ENCODE data around the gene FXYD6.

FXYD6 gene

GRCh38 chr11:117842131-117842941, 34.1 kb downstream of the FXYD6 start:
- no peak for DNase-seq

GRCh38 chr11:117841551-117842031, 34.9 kb downstream of the FXYD6 start:
- DNase-seq, result no peak

DNA sequence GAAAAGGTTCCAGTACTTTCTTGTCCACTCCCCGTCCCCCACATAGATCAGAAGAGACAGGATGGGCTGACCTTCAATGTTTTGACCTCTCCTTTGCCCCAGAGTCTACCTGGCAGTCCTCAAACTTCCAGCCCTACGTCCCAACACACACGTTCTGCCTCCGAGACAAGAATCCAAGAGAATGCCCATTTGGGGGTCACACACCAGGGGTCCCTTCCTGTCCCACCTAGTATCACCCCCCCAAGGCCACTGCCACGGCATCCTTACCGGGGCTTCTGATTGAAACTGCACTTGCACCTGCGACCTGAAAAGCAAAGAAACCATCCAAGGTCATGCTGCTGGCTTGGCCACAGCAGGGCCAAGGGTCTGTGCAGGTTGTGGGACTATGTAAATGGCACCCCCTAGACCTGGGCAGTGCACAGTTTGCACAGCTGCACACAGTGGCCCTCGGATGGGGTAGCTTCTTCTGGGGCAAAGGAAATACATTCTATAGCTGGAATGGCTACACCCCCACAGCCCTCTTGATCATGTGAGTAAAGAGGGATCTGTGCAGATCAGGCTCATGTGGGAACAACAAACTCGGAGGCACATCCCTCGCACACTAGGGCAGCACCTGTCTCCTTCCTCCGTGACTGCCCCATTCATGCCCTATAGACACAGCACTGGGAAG, 35.4 kb downstream of the FXYD6 start:
- DNase-seq, result no peak

- DNase-seq, result no peak
Measured at GRCh38 chr11:117839936-117840813, 36.3 kb downstream of the FXYD6 start.

DNA sequence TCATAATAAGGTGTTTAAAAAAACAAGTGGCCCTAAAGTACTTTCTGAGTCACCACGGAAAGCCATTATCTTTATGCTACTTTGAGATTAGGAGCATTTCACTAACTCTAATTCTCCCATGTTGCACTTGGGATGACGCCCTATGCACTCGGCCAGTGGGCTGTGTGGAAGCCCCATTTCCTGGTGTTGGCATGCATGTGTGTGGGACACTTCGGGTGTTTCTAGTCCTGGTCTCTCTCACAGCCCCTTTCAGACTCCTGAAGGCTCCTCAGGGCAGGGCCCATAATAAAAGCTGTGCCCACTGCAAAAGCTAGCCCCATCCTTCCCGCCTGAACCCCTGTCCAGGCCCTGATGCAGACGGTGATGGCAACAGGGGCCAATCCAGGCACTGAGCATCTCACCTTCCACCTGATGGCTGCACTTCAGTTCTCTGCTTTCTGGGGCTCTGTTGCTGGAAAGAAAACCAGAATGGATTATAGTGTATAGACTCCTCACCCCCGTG, 37.0 kb downstream of the FXYD6 start:
- no peak for DNase-seq

DNA sequence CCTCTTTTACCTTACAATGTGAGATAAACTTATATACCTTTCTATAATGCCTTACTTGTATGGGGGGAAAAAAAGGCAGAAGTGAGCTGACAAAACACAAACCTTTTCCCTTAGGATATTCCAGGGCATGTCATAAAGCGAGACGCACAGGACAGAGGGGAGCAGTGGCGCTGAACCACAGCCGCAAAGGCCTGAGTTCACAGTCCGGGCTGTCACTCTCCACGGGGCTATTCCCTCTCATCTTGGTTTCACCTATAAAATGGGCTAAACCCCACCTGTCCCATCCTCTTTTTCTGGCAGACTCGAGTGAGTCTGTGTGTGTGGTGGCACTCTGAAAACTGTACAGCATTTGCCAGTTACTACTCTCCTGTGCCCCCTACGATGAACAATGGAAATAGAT, 37.6 kb downstream of the FXYD6 start:
- no peak for DNase-seq

DNA sequence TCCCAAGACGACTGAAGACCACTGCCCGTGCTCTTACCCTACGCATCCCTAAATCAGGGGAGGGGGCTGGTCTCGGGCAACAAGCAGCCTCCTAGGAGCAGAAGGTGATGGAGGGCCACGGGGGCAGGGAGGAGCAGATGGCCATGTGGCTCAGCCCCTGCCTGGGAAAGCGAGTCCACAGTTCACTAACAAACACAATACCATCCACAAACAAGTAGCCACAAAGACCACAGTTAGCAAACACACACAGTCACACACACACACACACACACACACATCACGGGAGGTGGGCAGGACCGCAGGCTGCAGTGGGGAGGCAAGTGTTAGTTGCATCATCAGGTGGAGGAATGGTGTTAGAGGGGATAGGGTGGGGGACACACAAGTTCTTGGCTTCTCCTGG, 38.7 kb downstream of the FXYD6 start:
- no peak for DNase-seq

DNA sequence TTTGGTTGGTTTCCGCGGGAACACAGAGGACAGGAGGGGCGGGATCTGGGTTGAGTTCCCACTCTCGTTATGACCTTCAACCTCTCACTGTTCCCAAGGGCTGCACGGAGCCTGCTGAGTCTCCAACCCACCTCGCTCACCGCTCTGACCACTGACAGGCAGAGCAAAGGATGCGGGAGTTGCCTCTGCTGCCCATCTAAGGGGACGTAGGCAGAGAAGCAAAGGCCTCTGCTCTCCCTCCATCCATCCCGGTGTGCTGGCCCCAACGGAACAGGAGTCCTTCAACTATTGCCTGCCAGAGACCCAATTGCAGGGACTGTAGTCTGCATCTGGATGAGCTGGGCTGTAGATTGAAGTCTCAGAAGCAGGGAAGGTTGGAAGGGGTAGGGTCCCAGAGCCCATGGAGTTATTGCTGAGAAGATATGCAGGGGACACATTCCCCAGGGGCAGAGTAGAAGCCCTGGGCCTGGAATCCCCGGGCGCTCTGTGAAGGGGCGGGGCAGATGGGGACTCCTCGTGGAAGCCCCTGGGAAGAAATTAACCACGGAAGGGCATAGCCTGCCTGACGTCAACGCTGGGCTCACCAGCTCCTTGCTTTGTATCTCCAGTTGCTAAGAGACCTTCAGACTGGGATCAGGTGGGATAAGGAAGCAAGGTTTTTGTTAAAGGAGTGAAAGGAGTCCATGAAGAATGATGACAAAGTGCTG, 39.2 kb downstream of the FXYD6 start:
- no peak for DNase-seq

- DNase-seq, result no peak
Measured at GRCh38 chr11:117836077-117836960, 40.1 kb downstream of the FXYD6 start.

DNA sequence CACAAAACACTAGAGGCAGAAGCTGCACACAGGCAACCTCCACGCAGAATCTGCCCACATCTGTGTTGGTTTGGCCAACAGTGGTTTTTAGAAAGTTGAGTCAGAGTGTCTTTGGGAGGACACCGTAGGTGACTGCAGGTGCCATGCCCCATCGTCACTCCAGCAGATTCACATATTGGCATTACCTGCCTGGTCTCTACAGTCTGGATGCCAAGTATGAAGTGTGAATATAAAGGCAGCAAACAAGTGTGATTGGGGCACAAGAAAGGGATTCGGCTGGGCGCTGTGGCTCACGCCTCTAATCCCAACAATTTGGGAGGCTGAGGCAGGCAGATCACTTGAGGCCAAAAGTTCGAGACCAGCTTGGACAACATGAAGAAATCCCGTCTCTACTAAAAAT, 40.9 kb downstream of the FXYD6 start:
- no peak for DNase-seq

DNA sequence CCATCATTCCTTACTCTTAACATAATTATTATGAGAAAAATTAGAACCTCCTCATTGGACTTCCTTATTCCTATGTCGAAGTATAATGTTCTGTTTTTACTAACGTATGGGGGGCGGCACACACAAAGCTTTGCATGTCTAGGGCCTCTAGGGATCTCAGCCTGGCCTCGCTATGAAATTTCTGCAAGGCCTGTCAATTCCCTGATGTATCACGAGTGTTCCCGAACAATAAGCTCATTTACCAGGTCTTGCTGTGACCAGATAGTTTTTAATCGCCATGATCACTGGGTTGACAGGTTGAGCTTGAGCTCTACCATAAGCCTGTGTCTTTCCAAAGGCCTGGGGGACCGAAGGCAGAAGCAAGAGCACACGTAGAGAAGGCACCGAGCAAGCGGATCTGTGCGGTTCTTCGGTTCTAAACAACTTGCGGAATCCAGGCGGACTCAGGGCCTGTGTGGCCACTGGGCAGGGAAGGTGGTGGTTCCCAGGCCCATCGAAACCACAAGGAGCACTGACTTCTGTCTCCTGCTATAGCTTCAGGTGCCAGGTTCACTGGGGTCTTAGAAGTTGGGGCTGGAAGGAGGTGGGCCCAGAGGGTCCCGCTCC, 41.5 kb downstream of the FXYD6 start:
- DNase-seq, result no peak

DNA sequence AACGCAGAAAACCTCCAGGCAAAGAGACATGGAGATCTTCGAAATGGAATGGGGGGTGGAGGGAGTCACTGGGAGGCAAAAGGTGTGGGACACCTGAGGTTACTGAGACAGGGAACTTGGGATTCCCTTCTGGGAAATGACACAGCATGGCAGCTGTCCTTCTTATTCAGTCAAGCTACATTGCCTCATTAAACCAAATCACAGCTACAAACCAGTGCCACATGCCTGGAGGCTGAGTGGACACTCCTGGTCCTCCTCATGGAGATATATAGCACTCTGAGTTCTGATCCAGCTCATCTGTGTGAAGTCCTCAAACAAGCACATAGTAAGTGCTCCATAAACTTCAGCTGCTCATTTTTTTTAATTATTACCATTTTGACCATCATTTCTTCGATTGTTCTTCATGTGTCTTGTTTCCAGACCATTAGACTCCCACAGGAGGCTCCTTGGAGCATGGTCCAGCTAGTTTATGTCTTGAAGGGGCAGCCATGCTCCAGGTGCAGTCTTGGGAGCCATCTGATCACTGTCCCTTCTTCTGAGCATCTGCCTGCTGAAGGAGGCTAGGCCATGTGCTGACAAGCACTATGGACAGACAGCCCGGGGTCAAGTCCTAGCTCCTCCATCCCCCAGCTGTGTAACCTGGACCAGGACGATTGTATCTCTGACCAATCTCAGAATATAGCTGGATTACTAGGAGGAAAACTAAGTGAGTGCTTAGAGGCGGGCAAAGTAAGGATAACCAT, 42.2 kb downstream of the FXYD6 start:
- no peak for DNase-seq

GRCh38 chr11:117833401-117833891, 43.0 kb downstream of the FXYD6 start:
- DNase-seq, result no peak

DNA sequence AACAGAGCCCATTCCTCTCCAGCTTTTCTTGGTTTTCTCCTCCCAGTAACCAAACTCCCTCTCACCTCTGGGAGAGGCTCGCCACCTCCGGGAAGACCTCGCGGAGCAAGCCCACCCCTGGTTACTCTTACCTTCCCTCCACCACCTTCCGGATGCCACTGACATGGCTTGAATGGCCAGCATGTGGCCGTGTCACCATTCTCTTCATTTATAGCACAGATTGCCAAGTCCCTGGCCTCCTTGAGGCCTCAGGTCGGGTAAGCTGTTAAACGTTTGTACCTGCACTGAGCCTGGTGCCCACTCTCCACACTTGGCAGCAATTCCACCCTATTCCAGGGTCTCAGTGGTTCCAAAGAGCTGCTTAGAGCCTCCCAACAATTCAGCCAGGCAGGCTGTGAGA, 43.9 kb downstream of the FXYD6 start:
- no peak for DNase-seq

- no peak for DNase-seq
Measured at GRCh38 chr11:117831661-117832415, 44.6 kb downstream of the FXYD6 start.

GRCh38 chr11:117830674-117831351, 45.6 kb downstream of the FXYD6 start:
- DNase-seq, result no peak

DNA sequence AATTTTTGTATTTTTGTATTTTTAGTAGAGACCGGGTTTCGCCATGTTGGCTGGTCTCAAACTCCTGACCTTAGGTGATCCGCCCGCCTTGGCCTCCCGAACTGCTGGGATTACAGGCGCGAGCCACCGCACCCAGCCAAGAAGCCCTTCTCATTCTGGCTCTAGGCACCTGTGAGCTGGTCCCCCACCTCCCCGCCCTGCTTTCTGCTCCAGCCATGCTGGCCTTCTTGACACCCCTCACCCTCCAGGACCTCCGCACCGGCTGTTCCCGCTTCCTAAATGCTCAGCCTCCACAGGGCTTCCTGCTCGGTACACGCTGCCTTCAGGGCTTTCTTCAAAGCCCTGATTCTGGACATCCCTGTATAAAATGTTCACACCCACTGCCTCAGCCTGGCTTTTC, 46.4 kb downstream of the FXYD6 start:
- DNase-seq, result no peak

DNA sequence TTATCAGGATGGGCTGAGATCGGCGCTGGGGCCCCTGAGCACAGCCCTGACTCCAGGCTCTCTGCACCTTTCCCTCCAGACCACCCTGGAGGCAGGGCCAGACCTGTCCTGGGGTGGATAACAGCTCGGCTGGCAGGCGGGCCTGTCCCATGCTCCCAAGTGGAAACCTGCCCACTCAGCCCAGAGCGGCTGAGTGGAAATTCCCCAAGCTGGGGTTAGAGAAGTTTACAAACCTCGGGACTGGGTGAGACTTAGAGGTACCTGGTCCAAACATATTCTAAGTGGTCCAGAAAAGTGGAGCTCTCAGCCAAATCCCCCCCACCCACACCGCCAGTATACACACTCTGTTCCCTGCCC, 47.1 kb downstream of the FXYD6 start:
- no peak for DNase-seq
